Lower leg skin (tissue), 3 donors: ENCODE results near the gene CCDC187.

Experiments
- POLR2A ChIP-seq, 2 donors: fragments of 450-650 bp; IDR thresholded peaks; one replicate each; pipeline ENCODE4 v1.6.1; 2016 to 2017; ENCODE audit warnings: antibody characterized with exemption in 2 of 2, mild to moderate bottlenecking in 1 of 2, moderate library complexity in 1 of 2
- TF ChIP-seq, protein P1 (sequence below), 3 donors: fragments of 450-650 bp; IDR thresholded peaks; one replicate each; pipeline ENCODE4 v1.5.1; 2016; ENCODE audit warnings: antibody characterized with exemption in 3 of 3, mild to moderate bottlenecking in 3 of 3, moderate library complexity in 2 of 3

DNA sequence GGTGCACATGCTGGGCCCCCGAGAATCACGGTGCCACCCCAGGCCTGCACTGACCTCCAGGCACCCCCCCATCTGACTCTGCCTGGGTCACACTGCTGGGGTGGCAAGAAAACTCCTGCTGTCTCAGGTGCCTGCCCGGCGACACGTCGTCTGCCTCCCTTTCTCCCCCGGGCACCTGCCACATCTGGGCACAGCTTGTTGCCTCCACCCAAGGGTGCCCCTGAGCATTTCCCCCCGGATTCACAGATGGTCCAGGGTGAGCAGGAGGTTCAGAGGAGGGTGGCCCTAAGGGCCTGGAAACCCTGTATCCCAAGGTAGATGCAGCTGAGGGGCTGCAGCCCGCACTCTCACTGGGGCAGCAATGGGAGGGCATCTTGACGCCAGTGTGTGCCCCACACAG, 43.4 kb downstream of the CCDC187 start:
- TF ChIP-seq, protein P1, sequence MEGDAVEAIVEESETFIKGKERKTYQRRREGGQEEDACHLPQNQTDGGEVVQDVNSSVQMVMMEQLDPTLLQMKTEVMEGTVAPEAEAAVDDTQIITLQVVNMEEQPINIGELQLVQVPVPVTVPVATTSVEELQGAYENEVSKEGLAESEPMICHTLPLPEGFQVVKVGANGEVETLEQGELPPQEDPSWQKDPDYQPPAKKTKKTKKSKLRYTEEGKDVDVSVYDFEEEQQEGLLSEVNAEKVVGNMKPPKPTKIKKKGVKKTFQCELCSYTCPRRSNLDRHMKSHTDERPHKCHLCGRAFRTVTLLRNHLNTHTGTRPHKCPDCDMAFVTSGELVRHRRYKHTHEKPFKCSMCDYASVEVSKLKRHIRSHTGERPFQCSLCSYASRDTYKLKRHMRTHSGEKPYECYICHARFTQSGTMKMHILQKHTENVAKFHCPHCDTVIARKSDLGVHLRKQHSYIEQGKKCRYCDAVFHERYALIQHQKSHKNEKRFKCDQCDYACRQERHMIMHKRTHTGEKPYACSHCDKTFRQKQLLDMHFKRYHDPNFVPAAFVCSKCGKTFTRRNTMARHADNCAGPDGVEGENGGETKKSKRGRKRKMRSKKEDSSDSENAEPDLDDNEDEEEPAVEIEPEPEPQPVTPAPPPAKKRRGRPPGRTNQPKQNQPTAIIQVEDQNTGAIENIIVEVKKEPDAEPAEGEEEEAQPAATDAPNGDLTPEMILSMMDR (IDR thresholded peaks at IDR 0.05), result no peak
- TF ChIP-seq POLR2A (IDR thresholded peaks at IDR 0.05), result no peak
